ENCODE measurements around the gene UNC5A. TPM values are rescaled to one million over a fixed set of nuclear protein-coding genes. Genes with fewer than 3 reads are reported as not detected.

Gene UNC5A
- total RNA-seq, 2 experiments from 2014 or later = not detected

GRCh38 chr5:176776141-176776865 is 34.1 kb upstream of the UNC5A start:
- CTCF ChIA-PET = no interaction called here
- Mint-ChIP-seq H3K4me3 (no peak overlapping the region), H3K4me1 (peaks cover 4% of the 10 kb centered on the region)

GRCh38 chr5:176776916-176777315 is 33.4 kb upstream of the UNC5A start:
- no peaks in the 10 kb centered on the region for H3K9me3 Mint-ChIP-seq
- no peak overlapping the region for H3K4me3 Mint-ChIP-seq
- no peaks in the 10 kb centered on the region for H3K36me3 Mint-ChIP-seq (ENCODE audit: low read depth)
- peaks cover 24% of the 10 kb centered on the region for H3K27me3 Mint-ChIP-seq
- DNase-seq = no peak
- CTCF ChIA-PET = no interaction called here
- H3K27ac Mint-ChIP-seq = no peak overlapping the region
- H3K4me1 Mint-ChIP-seq = peaks cover 7% of the 10 kb centered on the region
- POLR2A ChIA-PET = no interaction called here

More at GRCh38 chr5:176776141-176776865, 34.1 kb upstream of the UNC5A start:
- POLR2A ChIA-PET = no interaction called here
- Mint-ChIP-seq H3K36me3 (ENCODE audit: low read depth) (no peaks in the 10 kb centered on the region), H3K27me3 (peaks cover 24% of the 10 kb centered on the region), H3K9me3 (no peaks in the 10 kb centered on the region), H3K27ac (no peak overlapping the region)
- DNase-seq = no peak

GRCh38 chr5:176778921-176779465 is 31.4 kb upstream of the UNC5A start:
- ChIA-PET CTCF (no interaction called here), POLR2A (no interaction called here)
- H3K27ac Mint-ChIP-seq = no peak overlapping the region
- peaks cover 12% of the 10 kb centered on the region for H3K4me1 Mint-ChIP-seq
- H3K4me3 Mint-ChIP-seq = no peak overlapping the region
- no peaks in the 10 kb centered on the region for H3K36me3 Mint-ChIP-seq (ENCODE audit: low read depth)
- DNase-seq = no peak
- no peaks in the 10 kb centered on the region for H3K9me3 Mint-ChIP-seq
- H3K27me3 Mint-ChIP-seq = peaks cover 24% of the 10 kb centered on the region

- no peak for DNase-seq
- POLR2A ChIA-PET = no interaction called here
- Mint-ChIP-seq H3K4me3 (no peak overlapping the region), H3K27me3 (peaks cover 27% of the 10 kb centered on the region), H3K4me1 (peaks cover 12% of the 10 kb centered on the region), H3K36me3 (ENCODE audit: low read depth) (no peaks in the 10 kb centered on the region), H3K27ac (no peak overlapping the region), H3K9me3 (no peaks in the 10 kb centered on the region)
- CTCF ChIA-PET = no interaction called here
These were observed 30.8 kb upstream of the UNC5A start for GRCh38 chr5:176779537-176779936.

GRCh38 chr5:176780176-176781053 is 29.9 kb upstream of the UNC5A start:
- Mint-ChIP-seq H3K36me3 (ENCODE audit: low read depth) (no peaks in the 10 kb centered on the region), H3K27me3 (peaks cover 20% of the 10 kb centered on the region), H3K9me3 (no peaks in the 10 kb centered on the region), H3K27ac (no peak overlapping the region), H3K4me3 (no peak overlapping the region), H3K4me1 (peaks cover 12% of the 10 kb centered on the region)
- ChIA-PET CTCF (no interaction called here), POLR2A (interaction anchor here (1.1 kb wide), 1 partner anchor 15 kb away, joined by 3 read pairs; no protein-coding TSS in a partner anchor)
- DNase-seq = no peak

GRCh38 chr5:176781054-176781375 is 29.3 kb upstream of the UNC5A start:
- H3K4me1 Mint-ChIP-seq = peaks cover 12% of the 10 kb centered on the region
- H3K27ac Mint-ChIP-seq = no peak overlapping the region
- no peak overlapping the region for H3K4me3 Mint-ChIP-seq
- DNase-seq = no peak
- POLR2A ChIA-PET = interaction anchor here (1.1 kb wide), 1 partner anchor 15 kb away, joined by 3 read pairs; no protein-coding TSS in a partner anchor
- H3K9me3 Mint-ChIP-seq = no peaks in the 10 kb centered on the region
- peaks cover 22% of the 10 kb centered on the region for H3K27me3 Mint-ChIP-seq
- no peaks in the 10 kb centered on the region for H3K36me3 Mint-ChIP-seq (ENCODE audit: low read depth)
- CTCF ChIA-PET = no interaction called here

- POLR2A ChIA-PET = interaction anchor here (1.1 kb wide), 1 partner anchor 16 kb away, joined by 3 read pairs; no protein-coding TSS in a partner anchor
These were observed 28.5 kb upstream of the UNC5A start for GRCh38 chr5:176781638-176782570.

GRCh38 chr5:176784218-176785165 is 25.9 kb upstream of the UNC5A start:
- Mint-ChIP-seq H3K9me3 (no peaks in the 10 kb centered on the region), H3K36me3 (ENCODE audit: low read depth) (no peaks in the 10 kb centered on the region), H3K4me3 (no peak overlapping the region), H3K27ac (no peak overlapping the region), H3K27me3 (peaks cover 32% of the 10 kb centered on the region), H3K4me1 (peaks cover 12% of the 10 kb centered on the region)
- POLR2A ChIA-PET = no interaction called here
- CTCF ChIA-PET = interaction anchor here (1.4 kb wide), 1 partner anchor 124 kb away, joined by 5 read pairs; no protein-coding TSS in a partner anchor
- no peak for DNase-seq

More at GRCh38 chr5:176781638-176782570, 28.5 kb upstream of the UNC5A start:
- CTCF ChIA-PET = no interaction called here
- Mint-ChIP-seq H3K4me3 (no peak overlapping the region), H3K36me3 (ENCODE audit: low read depth) (no peaks in the 10 kb centered on the region), H3K9me3 (no peaks in the 10 kb centered on the region), H3K27me3 (peaks cover 22% of the 10 kb centered on the region), H3K4me1 (peaks cover 12% of the 10 kb centered on the region), H3K27ac (no peak overlapping the region)
- DNase-seq = no peak

- Mint-ChIP-seq H3K36me3 (ENCODE audit: low read depth) (no peaks in the 10 kb centered on the region), H3K4me3 (no peak overlapping the region), H3K27me3 (peaks cover 35% of the 10 kb centered on the region)
These were observed 24.9 kb upstream of the UNC5A start for GRCh38 chr5:176785184-176786145.

GRCh38 chr5:176787676-176788075 is 22.7 kb upstream of the UNC5A start:
- no peak overlapping the region for H3K27ac Mint-ChIP-seq
- no peaks in the 10 kb centered on the region for H3K36me3 Mint-ChIP-seq (ENCODE audit: low read depth)
- ChIA-PET POLR2A (no interaction called here), CTCF (interaction anchor here (0.5 kb wide), 1 partner anchor 18 kb away, joined by 3 read pairs; no protein-coding TSS in a partner anchor)
- peaks cover 29% of the 10 kb centered on the region for H3K27me3 Mint-ChIP-seq
- DNase-seq = no peak
- no peaks in the 10 kb centered on the region for H3K4me1 Mint-ChIP-seq
- no peaks in the 10 kb centered on the region for H3K9me3 Mint-ChIP-seq
- H3K4me3 Mint-ChIP-seq = no peak overlapping the region

More at GRCh38 chr5:176785184-176786145, 24.9 kb upstream of the UNC5A start:
- POLR2A ChIA-PET = no interaction called here
- H3K27ac Mint-ChIP-seq = no peak overlapping the region
- peaks cover 12% of the 10 kb centered on the region for H3K4me1 Mint-ChIP-seq
- H3K9me3 Mint-ChIP-seq = no peaks in the 10 kb centered on the region
- no peak for DNase-seq
- CTCF ChIA-PET = interaction anchor here (1.4 kb wide), 1 partner anchor 125 kb away, joined by 5 read pairs; no protein-coding TSS in a partner anchor

GRCh38 chr5:176788091-176788490 is 22.3 kb upstream of the UNC5A start:
- no peaks in the 10 kb centered on the region for H3K4me1 Mint-ChIP-seq
- no peak overlapping the region for H3K27ac Mint-ChIP-seq
- no peaks in the 10 kb centered on the region for H3K9me3 Mint-ChIP-seq
- H3K36me3 Mint-ChIP-seq (ENCODE audit: low read depth) = no peaks in the 10 kb centered on the region
- H3K27me3 Mint-ChIP-seq = peaks cover 29% of the 10 kb centered on the region
- ChIA-PET CTCF (no interaction called here), POLR2A (no interaction called here)
- DNase-seq = no peak
- no peak overlapping the region for H3K4me3 Mint-ChIP-seq

All from activated CD4-positive, alpha-beta memory T cell treated with anti-CD3 and anti-CD28 coated beads, Interleukin-2, amount 10 ng/mL, durations not matched to agents 7 days and 5 days (primary cell).